Naive thymus-derived CD8-positive, alpha-beta T cell (primary cell): Measurements from ENCODE around the gene FGF1. TPM values are rescaled to one million over a fixed set of nuclear protein-coding genes. Genes with fewer than 3 reads are reported as not detected.

Experiments used
- ATAC-seq, 2 donors: fragments of 150-1000 bp; cut with Tn5 transposase in 1 of 2; sonication (Bioruptor Pico), chemical (Tn5 transposase) in 1 of 2; 1 replicate in 1 of 2; 2 replicates in 1 of 2; pipeline ENCODE4 v1.10.0; 2021; ENCODE audit warnings: mild to moderate bottlenecking in 2 of 2, moderate library complexity in 2 of 2
- POLR2A ChIA-PET: fragments of 350-600 bp; sonication (Branson Sonifier 250); formaldehyde crosslinking; loops from one replicate; lab custom pipeline; 2021; ENCODE audit warnings: antibody characterized with exemption; lab: Charles Lee
- DNase-seq, 10 donors: peaks; one replicate each; pipeline versions ENCODE4 v3.0.0 to v3.0.0-alpha.2; 2020 to 2022
- H3K27ac Mint-ChIP-seq, 10 donors: one replicate each; pipeline ENCODE4 v1.8.0; 2020 to 2022; ENCODE audit warnings: mild to moderate bottlenecking in 10 of 10, mixed read lengths in 10 of 10, moderate library complexity in 4 of 10, inconsistent platforms in 1 of 10
- H3K27me3 Mint-ChIP-seq, 5 donors: one replicate each; pipeline ENCODE4 v1.8.0; 2021 to 2022; ENCODE audit warnings: mixed read lengths in 5 of 5
- H3K36me3 Mint-ChIP-seq, 3 donors: one replicate each; pipeline ENCODE4 v1.8.0; 2020 to 2022; ENCODE audit warnings: mixed read lengths in 3 of 3, mild to moderate bottlenecking in 2 of 3, inconsistent platforms in 1 of 3
- H3K4me1 Mint-ChIP-seq, 4 donors: one replicate each; pipeline ENCODE4 v1.8.0; 2021 to 2022; ENCODE audit warnings: mixed read lengths in 4 of 4
- H3K4me3 Mint-ChIP-seq, 10 donors: one replicate each; pipeline ENCODE4 v1.8.0; 2020 to 2022; ENCODE audit warnings: mild to moderate bottlenecking in 10 of 10, mixed read lengths in 10 of 10, moderate library complexity in 6 of 10, inconsistent platforms in 1 of 10
- H3K9me3 Mint-ChIP-seq, 9 donors: one replicate each; pipeline ENCODE4 v1.8.0; 2020 to 2022; ENCODE audit warnings: mixed read lengths in 9 of 9, mild to moderate bottlenecking in 3 of 9, inconsistent platforms in 1 of 9, moderate library complexity in 1 of 9
- polyA plus RNA-seq, 3 donors: library from polyadenylated mRNA; unstranded; fragments of 300-500 nt; fragmentation: Illumina TruSeq; gene quantifications; one replicate each; pipeline ENCODE4 v1.2.3, GENCODE V29; 2021
- total RNA-seq, 8 experiments: library from RNA in 2 of 8; stranded (reverse) in 2 of 8; gene quantifications; one replicate each; pipeline ENCODE4 v1.2.3 and lab custom pipeline; 2021 to 2026

Gene FGF1
- total and polyA plus RNA-seq, 5 experiments from 2014 or later = not detected

- H3K9me3 Mint-ChIP-seq = peaks cover 0 to 3% (median 0%) of the 10 kb centered on the region in 9 donors
- DNase-seq (no peak), ATAC-seq (no peak)
- H3K27me3 Mint-ChIP-seq = peaks cover 0 to 17% (median 3%) of the 10 kb centered on the region in 5 donors
- peaks cover 3 to 19% (median 5%) of the 10 kb centered on the region in 4 donors for H3K4me1 Mint-ChIP-seq
- no peaks in the 10 kb centered on the region for H3K36me3 Mint-ChIP-seq
- no peak overlapping the region for H3K27ac Mint-ChIP-seq
- no peak overlapping the region for H3K4me3 Mint-ChIP-seq
- POLR2A ChIA-PET = no interaction called here
These were observed 29.4 kb upstream of the FGF1 start for GRCh38 chr5:142715291-142715690.

- POLR2A ChIA-PET = interaction anchor here (0.7 to 1.5 kb wide), 4 partner anchors 9 to 175 kb away, joined by 3 to 4 read pairs (median 3); no protein-coding TSS in a partner anchor
- H3K36me3 Mint-ChIP-seq = no peaks in the 10 kb centered on the region
- peaks cover 0 to 15% (median 3%) of the 10 kb centered on the region in 5 donors for H3K27me3 Mint-ChIP-seq
- peak overlapping the region; percentile 64 to 86 (median 74) for H3K4me3 Mint-ChIP-seq
- peaks cover 0 to 3% (median 0%) of the 10 kb centered on the region in 9 donors for H3K9me3 Mint-ChIP-seq
- peaks cover 3 to 19% (median 5%) of the 10 kb centered on the region in 4 donors for H3K4me1 Mint-ChIP-seq
- peak; percentile 68 to 94 (median 86) for DNase-seq
- peak; percentile 98 to 99 for ATAC-seq
- H3K27ac Mint-ChIP-seq = peak overlapping the region in 6 of 10 donors; percentile 25 to 61 (median 45)
These were observed 27.3 kb upstream of the FGF1 start for GRCh38 chr5:142713121-142713706.

GRCh38 chr5:142703153-142703552 is 17.3 kb upstream of the FGF1 start:
- POLR2A ChIA-PET = no interaction called here
- H3K36me3 Mint-ChIP-seq = no peaks in the 10 kb centered on the region

GRCh38 chr5:142701673-142702311 is 15.9 kb upstream of the FGF1 start:
- no peaks in the 10 kb centered on the region for H3K36me3 Mint-ChIP-seq
- no peak for DNase-seq
- peaks cover 0 to 20% (median 8%) of the 10 kb centered on the region in 5 donors for H3K27me3 Mint-ChIP-seq
- POLR2A ChIA-PET = no interaction called here
- ATAC-seq = no peak
- no peak overlapping the region for H3K4me3 Mint-ChIP-seq
- no peaks in the 10 kb centered on the region for H3K9me3 Mint-ChIP-seq
- no peak overlapping the region for H3K27ac Mint-ChIP-seq
- peaks cover 0 to 6% (median 0%) of the 10 kb centered on the region in 4 donors for H3K4me1 Mint-ChIP-seq

More at GRCh38 chr5:142703153-142703552, 17.3 kb upstream of the FGF1 start:
- Mint-ChIP-seq H3K27ac (no peak overlapping the region), H3K4me1 (no peaks in the 10 kb centered on the region), H3K4me3 (no peak overlapping the region), H3K27me3 (peaks cover 3 to 31% (median 13%) of the 10 kb centered on the region in 5 donors), H3K9me3 (no peaks in the 10 kb centered on the region)
- DNase-seq = no peak
- no peak for ATAC-seq

- H3K4me3 Mint-ChIP-seq = no peak overlapping the region
- H3K4me1 Mint-ChIP-seq = peaks cover 0 to 6% (median 0%) of the 10 kb centered on the region in 4 donors
- POLR2A ChIA-PET = no interaction called here
- DNase-seq = no peak
- H3K27ac Mint-ChIP-seq = no peak overlapping the region
- no peaks in the 10 kb centered on the region for H3K36me3 Mint-ChIP-seq
- no peaks in the 10 kb centered on the region for H3K9me3 Mint-ChIP-seq
- no peak for ATAC-seq
- H3K27me3 Mint-ChIP-seq = peaks cover 0 to 13% (median 4%) of the 10 kb centered on the region in 5 donors
These were observed 14.7 kb upstream of the FGF1 start for GRCh38 chr5:142700566-142700965.

GRCh38 chr5:142699184-142699720 is 13.4 kb upstream of the FGF1 start:
- peak overlapping the region in 1 of 10 donors; percentile 15 for H3K27ac Mint-ChIP-seq
- ATAC-seq (peak; percentile 80 to 83), DNase-seq (peak; percentile 51 to 83 (median 70))
- no peaks in the 10 kb centered on the region for H3K9me3 Mint-ChIP-seq
- H3K4me1 Mint-ChIP-seq = peaks cover 0 to 6% (median 0%) of the 10 kb centered on the region in 4 donors
- H3K27me3 Mint-ChIP-seq = peaks cover 0 to 8% (median 0%) of the 10 kb centered on the region in 5 donors
- no peak overlapping the region for H3K4me3 Mint-ChIP-seq
- POLR2A ChIA-PET = interaction anchor here (1.0 kb wide), 1 partner anchor 705 kb away, joined by 3 read pairs; no protein-coding TSS in a partner anchor
- no peaks in the 10 kb centered on the region for H3K36me3 Mint-ChIP-seq

- DNase-seq (no peak), ATAC-seq (no peak)
- H3K36me3 Mint-ChIP-seq = no peaks in the 10 kb centered on the region
- no peak overlapping the region for H3K27ac Mint-ChIP-seq
- no peak overlapping the region for H3K4me3 Mint-ChIP-seq
- H3K4me1 Mint-ChIP-seq = peaks cover 0 to 6% (median 0%) of the 10 kb centered on the region in 4 donors
- POLR2A ChIA-PET = interaction anchor here (1.0 kb wide), 1 partner anchor 706 kb away, joined by 3 read pairs; no protein-coding TSS in a partner anchor
- H3K27me3 Mint-ChIP-seq = peaks cover 0 to 8% (median 0%) of the 10 kb centered on the region in 5 donors
- H3K9me3 Mint-ChIP-seq = no peaks in the 10 kb centered on the region
These were observed 12.7 kb upstream of the FGF1 start for GRCh38 chr5:142698447-142699183.

- peaks cover 0 to 8% (median 0%) of the 10 kb centered on the region in 5 donors for H3K27me3 Mint-ChIP-seq
- no peak overlapping the region for H3K4me3 Mint-ChIP-seq
- POLR2A ChIA-PET = no interaction called here
- DNase-seq (no peak), ATAC-seq (no peak)
- no peaks in the 10 kb centered on the region for H3K36me3 Mint-ChIP-seq
- peak overlapping the region in 2 of 10 donors; percentile 0 to 1 for H3K27ac Mint-ChIP-seq
- peaks cover 0 to 6% (median 0%) of the 10 kb centered on the region in 4 donors for H3K4me1 Mint-ChIP-seq
- H3K9me3 Mint-ChIP-seq = no peaks in the 10 kb centered on the region
These were observed 11.7 kb upstream of the FGF1 start for GRCh38 chr5:142697356-142698255.

GRCh38 chr5:142696379-142696778 is 10.5 kb upstream of the FGF1 start:
- DNase-seq = no peak
- no peak overlapping the region for H3K27ac Mint-ChIP-seq
- no peak overlapping the region for H3K4me3 Mint-ChIP-seq
- no peaks in the 10 kb centered on the region for H3K9me3 Mint-ChIP-seq
- no peak for ATAC-seq
- POLR2A ChIA-PET = no interaction called here
- no peaks in the 10 kb centered on the region for H3K36me3 Mint-ChIP-seq
- H3K27me3 Mint-ChIP-seq = peaks cover 0 to 8% (median 0%) of the 10 kb centered on the region in 5 donors
- H3K4me1 Mint-ChIP-seq = peaks cover 0 to 6% (median 0%) of the 10 kb centered on the region in 4 donors

GRCh38 chr5:142694092-142694856 is 8.4 kb upstream of the FGF1 start:
- no peak for ATAC-seq
- Mint-ChIP-seq H3K27ac (no peak overlapping the region), H3K9me3 (no peaks in the 10 kb centered on the region), H3K36me3 (no peaks in the 10 kb centered on the region), H3K27me3 (peaks cover 2 to 13% (median 8%) of the 10 kb centered on the region in 5 donors), H3K4me3 (no peak overlapping the region), H3K4me1 (peaks cover 0 to 6% (median 0%) of the 10 kb centered on the region in 4 donors)
- no peak for DNase-seq
- POLR2A ChIA-PET = no interaction called here

- Mint-ChIP-seq H3K27me3 (peaks cover 2 to 12% (median 11%) of the 10 kb centered on the region in 5 donors), H3K36me3 (no peaks in the 10 kb centered on the region), H3K4me3 (no peak overlapping the region), H3K4me1 (peaks cover 0 to 5% (median 0%) of the 10 kb centered on the region in 4 donors), H3K9me3 (no peaks in the 10 kb centered on the region), H3K27ac (no peak overlapping the region)
- DNase-seq (no peak), ATAC-seq (no peak)
- POLR2A ChIA-PET = no interaction called here
These were observed 6.5 kb upstream of the FGF1 start for GRCh38 chr5:142692321-142692894.
